Measurements from ENCODE around the gene TBL3.

Gene TBL3

GRCh38 chr16:1982991-1983543, 11.2 kb downstream of the TBL3 start:
- no peak for DNase-seq (ENCODE audit: low read depth in 2 of 2)

- peak in 1 of 2 donors; percentile 65 for DNase-seq (ENCODE audit: low read depth in 2 of 2)
Measured at GRCh38 chr16:1983544-1984346, 11.9 kb downstream of the TBL3 start, which contains the start of gene GFER. Gene GFER (plus strand): TSS chr16:1984193. CDS start chr16:1984219, 26 bp downstream.

- no peak for DNase-seq (ENCODE audit: low read depth in 2 of 2)
Measured at GRCh38 chr16:1984347-1985225, 12.7 kb downstream of the TBL3 start.

- no peak for DNase-seq (ENCODE audit: low read depth in 2 of 2)
Measured at GRCh38 chr16:1985466-1986150, 13.8 kb downstream of the TBL3 start.

GRCh38 chr16:1987198-1987597, 15.3 kb downstream of the TBL3 start:
- DNase-seq (ENCODE audit: low read depth in 2 of 2), result no peak

GRCh38 chr16:1989209-1990100, 17.6 kb downstream of the TBL3 start, which contains the start of gene SYNGR3:
Gene SYNGR3 (plus strand): TSS chr16:1989970. CDS start chr16:1990103, 133 bp downstream.
- DNase-seq (ENCODE audit: low read depth in 2 of 2), result no peak

- DNase-seq (ENCODE audit: low read depth in 2 of 2), result no peak
Measured at GRCh38 chr16:1990101-1990350, 18.2 kb downstream of the TBL3 start.

GRCh38 chr16:1990351-1991134, 18.7 kb downstream of the TBL3 start:
- no peak for DNase-seq (ENCODE audit: low read depth in 2 of 2)

- DNase-seq (ENCODE audit: low read depth in 2 of 2), result peak in 1 of 2 donors; percentile 47
Measured at GRCh38 chr16:1991135-1991551, 19.3 kb downstream of the TBL3 start.

GRCh38 chr16:1991588-1991947, 19.7 kb downstream of the TBL3 start:
- DNase-seq (ENCODE audit: low read depth in 2 of 2), result no peak

- DNase-seq (ENCODE audit: low read depth in 2 of 2), result peak; percentile 97
Measured at GRCh38 chr16:1991948-1992703, 20.3 kb downstream of the TBL3 start.

GRCh38 chr16:1992704-1993317, 21.0 kb downstream of the TBL3 start:
- no peak for DNase-seq (ENCODE audit: low read depth in 2 of 2)

- no peak for DNase-seq (ENCODE audit: low read depth in 2 of 2)
Measured at GRCh38 chr16:1993731-1994131, 21.9 kb downstream of the TBL3 start.

- no peak for DNase-seq (ENCODE audit: low read depth in 2 of 2)
Measured at GRCh38 chr16:1997494-1998359, 25.9 kb downstream of the TBL3 start.

- no peak for DNase-seq (ENCODE audit: low read depth in 2 of 2)
Measured at GRCh38 chr16:1998360-1998835, 26.5 kb downstream of the TBL3 start.

- no peak for DNase-seq (ENCODE audit: low read depth in 2 of 2)
Measured at GRCh38 chr16:1998852-1999801, 27.3 kb downstream of the TBL3 start.
